Measurements from ENCODE around the gene CRHBP. TPM values are rescaled to one million over a fixed set of nuclear protein-coding genes. Genes with fewer than 3 reads are reported as not detected.

CRHBP gene, protein sequence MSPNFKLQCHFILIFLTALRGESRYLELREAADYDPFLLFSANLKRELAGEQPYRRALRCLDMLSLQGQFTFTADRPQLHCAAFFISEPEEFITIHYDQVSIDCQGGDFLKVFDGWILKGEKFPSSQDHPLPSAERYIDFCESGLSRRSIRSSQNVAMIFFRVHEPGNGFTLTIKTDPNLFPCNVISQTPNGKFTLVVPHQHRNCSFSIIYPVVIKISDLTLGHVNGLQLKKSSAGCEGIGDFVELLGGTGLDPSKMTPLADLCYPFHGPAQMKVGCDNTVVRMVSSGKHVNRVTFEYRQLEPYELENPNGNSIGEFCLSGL
- 0.09 to 0.16 TPM (median 0.14 TPM) in 3 of 5 replicates, not detected in the others for total RNA-seq (2022; extraction: Qiagen RNA extraction; ENCODE audit: low read depth)

GRCh38 chr5:76952795-76953536, at the start of gene CRHBP:
CRHBP (plus strand) TSS chr5:76953045; CDS start chr5:76953135, 90 bp downstream.

Other genes starting within 250 kb of the CRHBP start
- 36.5 to 60.6 TPM (median 56.1 TPM) in 5 replicates for gene F2R, start 236.9 kb upstream of the CRHBP start, total RNA-seq (2022; extraction: Qiagen RNA extraction; ENCODE audit: low read depth)
- gene F2RL1, start 134.0 kb upstream of the CRHBP start, total RNA-seq (2022; extraction: Qiagen RNA extraction; ENCODE audit: low read depth), result 254 to 389 TPM (median 310 TPM) in 5 replicates
- not detected in 5 replicates for gene S100Z, start 103.0 kb upstream of the CRHBP start, total RNA-seq (2022; extraction: Qiagen RNA extraction; ENCODE audit: low read depth)
- 12.8 to 17.4 TPM (median 15.4 TPM) in 5 replicates for gene AGGF1, start 77.4 kb downstream of the CRHBP start, total RNA-seq (2022; extraction: Qiagen RNA extraction; ENCODE audit: low read depth)
- 2.9 to 4.5 TPM (median 2.9 TPM) in 5 replicates for gene ZBED3, start 134.2 kb downstream of the CRHBP start, total RNA-seq (2022; extraction: Qiagen RNA extraction; ENCODE audit: low read depth)

All from A549 treated with DMSO at 1 μM for 4 hours (cell line).